ENCODE measurements around the gene OR4D6. TPM values are rescaled to one million over a fixed set of nuclear protein-coding genes. Genes with fewer than 3 reads are reported as not detected.

OR4D6 gene
- total RNA-seq, 1 donor from 2014 or later = not detected

- DNase-seq (ENCODE audit: low read depth) = no peak
- no peak overlapping the region for H3K4me3 ChIP-seq (ENCODE audit: low read depth, low read length)
- TF ChIP-seq CTCF (conservative IDR thresholded peaks at IDR 0.05; ENCODE audit: low read depth, low read length) = no peak
These were observed 45.2 kb downstream of the OR4D6 start for GRCh38 chr11:59501931-59502330.

GRCh38 chr11:59503276-59503675 is 46.5 kb downstream of the OR4D6 start, which contains the start of gene OR4D11:
TSS of gene OR4D11 (plus strand) at chr11:59503576. CDS start at chr11:59503576, 0 bp downstream.
- no peak for DNase-seq (ENCODE audit: low read depth)
- H3K4me3 ChIP-seq (ENCODE audit: low read depth, low read length) = no peak within 1 kb of the TSS
- no peak for TF ChIP-seq CTCF (conservative IDR thresholded peaks at IDR 0.05; ENCODE audit: low read depth, low read length)

Other genes with a start within 250 kb of the OR4D6 start
- gene MPEG1, start 244.0 kb upstream of the OR4D6 start, total RNA-seq = not detected in 2 replicates
- gene OR5AN1, start 98.1 kb upstream of the OR4D6 start, total RNA-seq = not detected in 2 replicates
- not detected in 2 replicates for gene OR5A2, start 30.5 kb upstream of the OR4D6 start, total RNA-seq
- not detected in 2 replicates for gene OR5A1, start 20.5 kb upstream of the OR4D6 start, total RNA-seq
- not detected in 2 replicates for gene OR4D10, start 16.4 kb downstream of the OR4D6 start, total RNA-seq
- gene OR4D11, start 46.6 kb downstream of the OR4D6 start, total RNA-seq = not detected in 2 replicates
- gene OR4D9, start 54.6 kb downstream of the OR4D6 start, total RNA-seq = not detected in 2 replicates
- 12.3 and 15.1 TPM in 2 replicates for gene OSBP, start 158.8 kb downstream of the OR4D6 start, total RNA-seq
- gene PATL1, start 212.1 kb downstream of the OR4D6 start, total RNA-seq = 19.3 and 21.9 TPM in 2 replicates

All from epithelial cell of proximal tubule (primary cell).